Activated CD8-positive, alpha-beta memory T cell treated with anti-CD3 and anti-CD28 coated beads, Interleukin-2, amount 50 U/mL, for 24 hours (primary cell): ENCODE data around the gene AP2S1.
"Not testable (repeated sequence)": the region's sequence is repeated elsewhere in the genome, so short reads cannot be mapped to it uniquely, and the experiment has no call there.

ENCODE experiments used
- DNase-seq: peaks from one replicate; pipeline ENCODE4 v3.0.0-alpha.2; 2020; ENCODE audit errors: extremely low read depth

AP2S1 gene

DNA sequence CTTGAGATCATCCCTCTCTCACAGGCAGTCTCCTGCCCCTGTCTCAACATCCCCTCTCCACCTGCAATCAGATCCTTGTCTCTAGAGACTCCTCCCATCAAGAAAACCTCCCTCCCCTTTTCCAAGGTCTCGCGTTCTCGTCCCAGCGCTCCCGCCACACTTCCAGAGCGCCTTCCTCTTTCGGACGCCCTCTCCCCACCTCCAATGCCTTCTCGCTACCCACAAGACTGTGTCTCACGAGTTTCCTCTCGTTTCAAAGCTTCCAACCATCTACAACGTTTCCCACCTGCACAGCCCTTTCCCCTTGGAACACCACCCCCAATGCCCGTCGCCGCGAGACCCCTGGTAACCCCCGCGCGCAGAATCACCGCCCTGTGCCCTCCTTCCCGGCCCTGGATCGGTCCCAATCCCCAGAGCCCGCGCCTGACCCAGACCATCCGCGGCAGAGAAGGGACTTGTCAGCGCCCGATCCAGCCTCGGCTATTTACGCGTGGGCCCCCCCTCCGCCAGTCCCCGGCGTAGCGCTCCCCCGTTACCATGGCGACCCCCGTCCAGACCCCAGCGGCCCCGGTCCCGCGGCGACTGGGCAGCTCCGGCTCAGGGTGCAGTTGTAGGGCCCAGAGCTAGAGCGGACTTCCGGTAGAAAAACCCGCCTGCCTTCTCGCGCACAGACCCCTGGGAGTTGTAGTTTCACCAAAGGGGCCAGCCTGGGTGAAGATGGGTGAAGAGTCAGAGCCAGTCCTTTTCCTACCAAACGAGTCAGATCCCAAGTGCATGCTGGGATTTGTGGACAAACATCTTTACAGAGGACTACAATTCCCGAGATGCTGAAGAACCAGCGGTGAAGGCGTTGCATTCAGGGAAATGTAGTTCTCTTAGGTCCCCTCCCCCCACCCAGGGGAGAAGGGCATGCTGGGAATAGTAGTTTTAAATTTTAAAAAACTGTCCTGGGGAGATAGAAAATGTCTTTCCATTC lies at the start of gene AP2S1:
Gene AP2S1 (minus strand): TSS at position 619 of the 976 bp plus-strand sequence. CDS start 80 bp downstream, at position 539.
- DNase-seq: peak; percentile 87

DNA sequence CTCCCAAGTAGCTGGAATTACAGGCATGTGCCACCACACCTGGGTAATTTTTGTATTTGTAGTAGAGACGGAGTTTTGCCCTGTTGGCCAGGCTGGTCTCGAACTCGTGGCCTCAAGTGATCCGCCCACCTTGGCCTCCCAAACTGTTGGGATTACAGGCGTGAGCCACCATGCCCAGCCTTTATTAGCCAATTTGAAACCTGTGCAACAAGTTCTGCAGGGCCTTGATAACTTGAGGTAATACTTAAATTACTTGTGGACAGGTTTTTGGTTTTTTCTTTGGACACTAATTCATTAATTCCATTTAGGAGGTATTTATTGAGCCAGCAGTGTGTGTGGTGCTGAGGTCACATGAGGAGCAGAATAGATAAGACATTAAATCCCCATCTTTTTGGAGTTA lies 49.7 kb upstream of the AP2S1 start:
- no peak for DNase-seq

DNA sequence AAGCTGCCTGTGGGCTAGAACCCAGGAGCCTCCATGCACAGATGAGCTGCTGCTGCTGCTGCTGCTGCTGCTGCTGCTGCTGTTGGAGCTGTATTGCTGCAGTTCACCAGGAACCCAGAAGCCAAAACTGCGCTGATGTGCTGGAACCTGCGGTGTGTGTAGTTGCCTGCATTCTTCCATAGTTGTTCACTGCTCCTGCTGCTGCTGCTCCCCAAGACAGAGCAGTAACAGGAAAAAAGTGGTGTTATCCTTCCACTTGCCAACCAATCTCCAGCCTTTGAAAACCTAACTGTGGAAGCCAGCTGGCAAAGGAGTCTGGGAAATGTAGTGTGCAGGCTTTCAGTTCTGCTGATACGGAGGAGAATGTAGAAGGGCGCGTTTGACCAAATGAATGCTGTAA lies 48.1 kb upstream of the AP2S1 start:
- DNase-seq: no peak

DNA sequence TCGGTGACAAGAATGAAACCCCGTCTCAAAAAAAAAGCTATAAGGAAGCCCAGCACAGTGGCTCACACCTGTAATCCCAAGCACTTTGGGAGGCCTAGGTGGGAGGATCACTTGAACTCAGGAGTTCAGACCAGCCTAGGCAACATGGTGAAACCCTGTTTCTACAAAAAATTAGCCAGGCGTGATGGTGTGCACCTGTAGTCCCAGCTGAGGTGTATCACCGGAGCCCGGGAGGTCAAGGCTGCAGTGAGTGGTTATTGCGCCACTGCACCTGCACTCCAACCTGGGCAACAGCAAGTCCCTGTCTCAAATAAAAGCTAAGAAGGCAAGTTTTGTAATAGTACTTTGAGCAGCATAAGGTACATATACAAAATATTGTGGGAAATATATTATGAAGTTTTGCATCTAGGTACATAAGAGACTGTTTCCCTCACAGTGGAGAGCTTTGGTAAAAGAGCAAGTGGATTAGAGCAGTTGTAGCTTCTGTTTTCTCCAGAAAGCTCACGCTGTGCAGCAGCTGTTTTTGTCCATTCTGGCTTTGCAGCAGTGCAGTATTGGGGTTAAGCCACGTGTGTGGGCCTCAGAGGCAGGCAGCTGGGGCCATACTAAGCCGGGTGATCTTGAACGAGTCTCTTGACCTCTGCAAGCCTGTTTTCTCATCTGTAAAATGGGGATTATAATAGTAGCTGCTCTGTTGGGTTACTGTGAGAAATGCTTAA lies 45.6 kb upstream of the AP2S1 start:
- DNase-seq: no peak

DNA sequence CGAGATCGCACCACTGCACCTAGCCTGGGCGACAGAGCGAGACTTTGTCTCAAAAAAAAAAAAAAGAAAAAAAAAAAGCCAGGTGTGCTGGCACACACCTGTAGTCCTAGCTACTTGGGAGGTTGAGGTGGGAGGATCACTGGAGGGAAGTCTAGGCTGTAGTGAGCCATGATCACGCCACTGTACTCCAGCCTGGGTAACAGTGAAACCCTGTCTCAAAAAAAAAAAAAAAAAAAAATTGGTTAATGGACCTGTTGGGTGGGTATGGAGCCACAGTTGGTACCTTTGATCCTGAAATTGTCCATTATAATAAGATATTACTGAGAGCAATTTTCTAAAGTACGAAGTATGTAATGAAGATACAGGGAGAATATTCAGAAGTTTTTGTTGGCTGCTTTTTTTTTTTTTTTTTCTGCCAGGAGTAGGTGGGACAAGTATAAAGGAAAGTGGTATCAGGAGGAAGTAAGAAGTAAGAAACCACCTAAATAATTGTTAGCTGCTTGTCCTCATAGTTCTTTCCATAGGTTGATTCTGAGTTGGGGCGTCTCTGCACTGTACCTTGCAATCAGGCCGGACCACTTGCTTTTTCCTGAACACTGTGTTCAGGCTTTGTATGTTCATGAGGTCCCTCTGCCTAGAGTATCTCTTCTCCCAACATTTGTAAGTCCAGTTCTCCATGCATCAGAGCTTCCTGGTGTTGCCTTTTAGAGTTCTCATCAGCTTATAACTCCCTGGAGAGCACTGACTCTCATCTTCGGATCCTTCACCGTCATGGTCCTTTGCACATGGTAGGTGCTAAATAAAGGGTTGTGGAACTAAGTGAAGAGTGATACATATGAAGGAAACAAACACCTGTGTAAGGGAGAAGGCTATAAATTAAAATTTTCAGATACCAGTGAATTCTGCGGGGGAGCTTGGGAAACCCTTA lies 41.9 kb upstream of the AP2S1 start:
- DNase-seq: no peak

DNA sequence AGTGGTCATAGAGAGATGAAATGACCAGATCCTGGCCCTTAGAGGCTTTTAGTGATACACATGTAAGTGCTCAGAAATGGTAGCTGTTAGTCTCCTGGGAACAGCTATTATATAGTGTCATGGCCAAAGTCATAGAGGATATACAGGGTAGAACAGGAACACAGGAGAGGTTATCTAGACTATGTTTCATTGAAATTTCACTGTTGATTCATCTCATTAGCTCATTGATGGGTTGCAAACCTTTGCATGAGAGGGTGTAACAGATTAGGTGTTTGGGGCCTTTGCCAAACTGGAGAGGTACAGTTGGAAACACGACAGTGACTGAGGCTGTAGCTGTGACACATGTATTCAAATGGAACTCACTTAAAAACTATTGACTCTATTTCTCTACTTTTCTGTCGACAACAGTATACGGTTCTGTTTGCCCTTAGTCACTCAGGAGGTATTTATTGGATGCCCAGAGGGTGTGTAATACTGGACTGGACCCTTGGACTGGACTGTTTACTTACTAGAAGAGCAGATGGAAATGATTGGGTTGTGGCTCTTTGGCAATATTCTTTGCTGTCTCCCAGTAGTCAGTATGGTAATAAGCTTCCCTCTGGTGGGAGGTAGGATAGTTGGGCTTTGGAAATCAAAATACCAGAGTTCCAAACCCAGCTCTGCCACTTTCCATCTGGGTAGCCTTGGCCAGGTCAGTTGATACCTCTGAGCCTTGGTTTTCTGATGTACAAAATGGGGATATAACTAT lies 40.0 kb upstream of the AP2S1 start:
- no peak for DNase-seq

DNA sequence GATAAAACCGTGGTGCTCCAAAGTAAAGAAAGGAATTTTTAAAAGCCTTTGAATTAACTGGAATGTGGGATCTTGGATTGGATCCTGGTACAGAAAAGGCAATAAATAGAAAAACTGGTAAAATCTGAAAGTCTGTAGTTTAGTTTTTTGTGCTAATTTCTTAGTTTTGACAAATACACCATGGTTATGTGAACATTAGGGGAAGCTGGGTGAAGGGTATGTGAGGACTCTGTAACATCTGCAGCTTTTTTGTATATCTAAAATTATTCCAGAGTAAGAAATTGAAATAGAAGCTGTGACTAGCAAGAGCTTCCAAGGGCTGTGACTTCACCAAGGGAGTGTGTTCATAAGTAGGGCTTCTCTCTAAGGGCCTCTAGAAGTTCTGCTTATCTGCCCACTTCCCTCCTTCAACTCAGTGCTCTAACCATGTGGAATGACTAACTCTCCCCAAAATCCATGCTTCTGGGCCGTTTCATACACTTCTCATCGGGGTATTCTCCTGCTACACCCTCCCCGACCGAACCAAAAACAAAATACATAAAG lies 36.7 kb upstream of the AP2S1 start:
- no peak for DNase-seq

DNA sequence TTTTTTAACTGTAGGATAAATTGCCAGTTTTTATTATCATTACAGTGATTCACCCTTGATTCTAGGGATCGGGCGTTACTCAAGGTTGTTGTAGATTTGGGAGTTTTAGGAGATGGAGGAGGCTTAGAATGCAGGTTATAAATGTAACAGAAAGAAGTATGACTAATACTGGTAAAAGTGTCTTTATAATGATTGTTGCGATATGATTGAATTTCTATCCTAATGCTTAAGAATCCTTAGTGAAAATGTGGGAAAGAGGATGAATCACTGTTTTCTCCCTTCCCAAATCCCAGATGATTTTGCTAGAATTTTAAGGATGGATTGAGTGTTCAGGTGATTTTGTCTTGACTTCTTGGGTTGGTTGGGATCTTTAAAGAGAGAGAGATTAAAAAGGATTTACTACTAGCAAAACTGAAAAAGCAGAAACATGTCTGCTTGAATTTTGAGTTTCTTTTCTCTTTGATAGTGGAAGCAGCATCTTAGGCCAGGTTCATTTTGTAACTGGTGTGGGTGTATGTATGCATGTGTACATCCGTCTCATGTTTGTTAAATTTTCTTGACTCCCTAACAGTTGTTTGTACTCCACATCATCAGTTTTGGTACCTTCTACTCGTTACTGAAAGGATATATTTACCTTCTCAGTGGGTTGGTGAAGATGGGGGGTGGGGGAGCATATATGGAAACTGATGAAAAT lies 36.0 kb upstream of the AP2S1 start:
- no peak for DNase-seq

DNA sequence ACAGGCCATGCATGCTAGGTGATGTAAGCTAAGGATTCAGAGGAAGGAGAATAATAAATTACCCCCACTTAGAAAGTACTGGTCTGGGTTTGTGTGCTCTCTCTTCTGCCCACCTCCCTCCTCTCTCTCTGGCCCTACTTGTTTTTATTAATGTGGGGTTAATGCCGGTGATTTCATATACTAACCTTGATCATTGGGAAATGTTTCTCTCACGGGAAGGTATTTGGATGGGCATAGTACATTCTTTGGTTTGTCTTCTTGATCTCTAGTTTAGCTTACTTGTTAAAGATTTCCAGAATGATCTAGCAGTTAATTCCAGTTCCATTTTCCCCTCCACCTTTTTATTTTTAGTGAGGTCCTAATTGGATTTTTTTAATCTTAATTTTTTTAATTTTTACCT lies 34.8 kb upstream of the AP2S1 start:
- no peak for DNase-seq

DNA sequence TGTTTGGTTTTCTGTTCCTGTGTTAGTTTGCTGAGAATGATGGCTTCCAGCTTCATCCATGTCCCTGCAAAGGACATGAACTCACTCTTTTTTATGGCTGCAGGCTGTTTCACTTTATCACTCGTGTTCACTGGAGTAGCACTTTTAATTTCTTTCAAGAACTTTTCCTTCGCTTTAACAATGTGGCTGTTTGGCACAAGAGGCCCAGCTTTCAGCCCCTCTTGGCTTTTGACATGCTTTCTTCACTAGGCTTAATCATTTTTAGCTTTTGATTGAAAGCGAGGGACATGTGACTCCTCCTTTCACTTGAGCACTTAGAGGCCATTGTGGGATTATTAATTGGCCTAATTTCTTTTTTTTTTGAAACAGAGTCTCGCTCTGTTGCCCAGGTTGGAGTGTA lies 32.1 kb upstream of the AP2S1 start:
- not testable (repeated sequence) for DNase-seq

DNA sequence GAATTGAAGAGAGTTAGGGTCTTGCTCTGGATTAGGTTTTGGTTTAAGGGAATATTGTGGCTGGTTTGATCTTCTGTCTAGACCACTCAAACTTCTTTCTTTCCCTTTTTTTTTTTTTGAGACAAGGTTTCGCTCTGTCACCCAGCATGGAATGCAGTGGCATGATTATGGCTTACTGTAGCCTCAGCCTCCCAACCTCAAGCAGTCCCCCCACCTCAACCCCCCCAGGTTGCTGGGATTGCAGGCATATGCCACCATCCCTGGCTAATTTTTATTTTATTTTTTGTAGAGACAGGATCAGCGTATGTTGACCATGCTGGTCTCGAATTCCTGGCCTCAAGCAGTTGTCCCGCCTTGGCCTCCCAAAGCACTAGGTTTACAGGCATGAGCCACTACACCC lies 31.4 kb upstream of the AP2S1 start:
- DNase-seq: no peak

DNA sequence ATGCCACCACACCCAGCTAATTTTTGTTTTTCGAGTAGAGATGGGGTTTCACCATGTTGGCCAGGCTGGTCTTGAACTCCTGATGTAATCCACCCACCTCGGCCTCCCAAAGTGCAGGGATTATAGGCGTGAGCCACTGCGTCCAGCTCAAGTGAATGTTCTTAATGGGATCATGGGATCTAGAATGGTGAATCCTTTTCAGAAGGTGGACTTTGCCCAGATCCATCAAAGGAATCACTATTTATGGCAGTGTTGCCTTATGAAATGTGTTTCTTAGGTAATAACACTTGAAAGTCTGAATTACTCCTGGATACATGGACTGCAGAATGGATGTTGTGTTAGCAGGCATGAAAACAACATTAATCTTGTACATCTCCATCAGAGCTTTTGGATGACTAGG lies 30.4 kb upstream of the AP2S1 start:
- no peak for DNase-seq

DNA sequence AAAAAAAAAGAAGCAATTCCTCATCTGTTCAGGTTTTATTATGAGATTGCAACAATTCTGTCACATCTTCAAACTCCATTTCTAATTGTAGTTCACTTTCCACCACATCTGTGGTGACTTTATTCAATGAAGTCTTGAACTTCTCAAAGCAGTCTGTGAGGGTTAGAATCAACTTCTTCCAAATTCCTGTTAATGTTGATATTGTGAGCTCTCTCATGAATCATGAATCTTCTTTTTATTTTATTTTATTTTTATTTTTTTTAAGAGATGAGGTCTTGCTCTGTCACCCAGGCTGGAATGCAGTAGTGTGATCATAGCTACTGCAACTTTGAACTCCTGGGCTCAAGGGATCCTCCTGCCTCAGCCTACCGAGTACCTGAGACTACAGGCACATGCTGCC lies 29.8 kb upstream of the AP2S1 start:
- no peak for DNase-seq

DNA sequence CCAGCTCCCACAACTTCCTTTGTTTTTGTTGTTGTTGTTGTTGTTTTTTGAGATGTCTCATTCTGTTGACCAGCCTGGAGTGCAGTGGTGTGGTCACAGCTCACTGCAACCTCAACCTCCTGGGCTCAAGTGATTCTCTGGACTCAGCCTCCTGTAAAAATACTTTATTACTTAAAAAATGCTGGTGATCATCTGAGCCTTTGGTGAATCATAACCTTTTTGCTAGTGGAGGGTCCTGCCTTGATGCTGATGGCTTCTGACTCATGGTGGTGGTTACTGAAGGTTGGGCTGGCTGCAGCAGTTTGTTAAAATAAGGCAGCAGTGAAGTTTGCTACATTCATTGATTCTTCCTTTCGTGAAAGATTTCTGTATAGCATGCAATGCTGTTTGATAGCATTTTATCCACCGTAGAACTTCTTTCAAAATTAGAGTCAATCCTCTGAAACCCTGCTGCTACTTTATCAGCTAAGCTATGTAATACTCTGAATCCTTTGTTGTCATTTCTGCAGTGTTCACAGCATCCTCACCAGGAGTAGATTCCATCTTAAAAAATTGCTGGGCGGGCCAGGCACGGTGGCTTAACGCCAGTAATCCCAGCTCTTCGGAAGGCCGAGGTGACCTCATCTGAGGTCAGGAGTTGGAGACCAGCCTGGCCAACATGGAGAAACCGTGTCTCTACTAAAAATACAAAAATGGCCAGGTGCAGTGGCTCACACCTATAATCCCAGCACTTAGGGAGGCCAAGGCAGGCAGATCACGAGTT lies 28.1 kb upstream of the AP2S1 start:
- DNase-seq: no peak

DNA sequence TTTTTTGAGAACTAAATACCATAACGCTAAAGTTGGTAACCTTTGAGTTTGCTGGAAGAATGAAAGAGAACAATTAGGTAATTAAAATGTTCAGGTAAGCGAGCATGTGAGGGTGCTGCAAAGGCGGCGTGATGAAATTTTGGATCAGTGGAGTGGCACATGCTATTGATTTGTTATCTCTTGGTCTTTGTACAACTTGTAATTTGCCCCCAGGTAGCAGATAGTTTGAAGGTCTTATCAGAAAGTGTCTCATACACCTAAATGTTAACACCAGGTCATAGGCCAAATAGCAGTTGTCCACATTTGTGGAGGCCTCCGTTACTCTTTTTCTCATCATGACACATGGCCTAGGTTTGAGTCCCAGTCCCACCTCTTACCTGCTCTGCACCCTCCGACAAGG lies 25.0 kb upstream of the AP2S1 start:
- DNase-seq: no peak

DNA sequence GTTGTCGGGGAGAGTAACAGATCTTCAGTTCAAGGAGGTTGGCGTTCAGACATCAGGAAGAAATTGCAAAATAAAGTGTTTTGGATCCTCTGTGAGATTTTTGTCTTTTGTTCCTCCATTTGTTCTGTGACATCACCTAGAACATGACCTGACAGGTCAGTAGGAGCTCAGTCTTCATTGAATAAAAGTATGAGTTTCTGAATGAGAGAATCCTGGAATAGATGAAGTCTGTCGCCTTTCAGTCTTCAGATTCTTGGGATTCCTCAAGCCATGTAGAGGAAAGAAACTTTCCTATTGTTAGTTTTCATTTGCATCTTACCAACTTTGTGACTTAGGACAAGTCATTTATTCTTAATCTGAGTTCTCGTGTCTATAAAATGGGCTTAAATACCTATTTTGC lies 24.6 kb upstream of the AP2S1 start:
- no peak for DNase-seq

DNA sequence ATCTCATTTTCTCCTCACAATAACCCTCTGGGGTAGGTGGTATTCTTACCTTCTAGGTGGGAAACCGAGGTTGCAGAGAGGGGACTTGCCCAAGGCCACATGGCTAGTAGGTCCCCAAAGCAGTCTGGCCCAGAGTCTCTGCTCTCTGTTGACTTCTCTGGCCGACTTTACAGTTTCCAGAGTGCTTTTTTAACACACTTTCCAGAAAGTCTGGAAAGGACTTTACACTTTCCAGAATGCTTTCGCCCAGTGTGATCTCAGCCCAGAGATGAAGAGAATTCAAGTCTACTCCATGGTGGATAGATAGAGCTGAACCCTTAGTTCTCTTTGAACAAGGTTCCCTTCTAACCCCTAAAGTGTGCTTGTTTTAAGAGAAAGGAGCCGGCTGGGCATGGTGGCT lies 22.3 kb upstream of the AP2S1 start:
- DNase-seq: no peak

DNA sequence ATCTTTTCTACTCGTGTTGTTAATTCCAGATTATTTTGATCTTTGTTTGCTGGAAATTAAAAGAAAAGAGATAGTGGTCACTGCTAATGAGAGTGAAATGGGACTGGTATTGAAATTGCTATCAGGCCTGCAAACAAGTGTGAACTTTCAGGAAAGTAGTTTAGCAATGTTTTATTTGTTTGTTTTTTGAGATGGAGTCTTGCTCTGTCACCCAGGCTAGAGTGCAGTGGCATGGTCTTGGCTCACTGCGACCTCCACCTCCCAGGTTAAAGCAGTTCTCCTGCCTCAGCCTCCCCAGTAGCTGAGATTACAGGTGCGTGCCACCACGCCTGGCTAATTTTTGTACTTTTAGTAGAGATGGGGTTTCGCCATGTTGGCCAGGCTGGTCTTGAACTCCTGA lies 20.5 kb upstream of the AP2S1 start:
- not testable (repeated sequence) for DNase-seq

DNA sequence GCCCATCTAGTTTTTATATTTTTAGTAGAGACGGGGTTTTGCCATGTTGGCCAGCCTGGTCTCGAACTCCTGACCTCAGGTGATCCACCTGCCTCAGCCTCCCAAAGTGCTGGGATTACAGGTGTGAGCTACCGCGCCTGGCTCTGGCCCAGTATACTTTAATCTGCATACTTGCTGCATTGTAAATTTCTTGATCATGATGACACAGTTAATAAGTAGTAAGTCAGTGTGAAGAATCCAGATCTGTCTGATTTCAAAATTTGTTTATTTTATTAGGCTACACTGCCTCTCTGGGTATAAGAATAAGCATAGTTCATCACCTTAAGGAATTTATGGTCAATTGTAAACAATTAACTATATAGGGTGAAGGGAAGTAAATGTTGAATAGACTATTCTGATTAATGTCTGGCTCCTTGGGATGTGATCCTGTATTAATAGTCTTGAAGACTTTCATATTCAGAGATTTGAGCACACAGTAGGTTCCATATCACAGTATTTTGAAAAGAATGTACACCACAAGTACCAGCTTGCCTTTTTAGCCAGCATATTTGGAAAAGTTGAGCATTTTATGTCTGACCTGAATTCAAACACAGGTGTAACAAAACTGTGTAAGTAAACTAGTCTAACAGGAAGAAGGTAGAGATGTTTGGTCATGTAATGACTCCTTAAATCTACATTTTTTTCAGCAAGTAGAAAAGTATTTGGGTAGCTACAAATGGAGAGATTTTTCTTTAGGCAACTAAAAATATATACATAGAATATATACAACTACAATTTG lies 17.6 kb upstream of the AP2S1 start:
- DNase-seq: no peak
